ENCODE results near the gene GCGR. TPM values are rescaled to one million over a fixed set of nuclear protein-coding genes. Genes with fewer than 3 reads are reported as not detected.

Gene GCGR
- total RNA-seq, 1 donor from 2014 or later = not detected

DNA sequence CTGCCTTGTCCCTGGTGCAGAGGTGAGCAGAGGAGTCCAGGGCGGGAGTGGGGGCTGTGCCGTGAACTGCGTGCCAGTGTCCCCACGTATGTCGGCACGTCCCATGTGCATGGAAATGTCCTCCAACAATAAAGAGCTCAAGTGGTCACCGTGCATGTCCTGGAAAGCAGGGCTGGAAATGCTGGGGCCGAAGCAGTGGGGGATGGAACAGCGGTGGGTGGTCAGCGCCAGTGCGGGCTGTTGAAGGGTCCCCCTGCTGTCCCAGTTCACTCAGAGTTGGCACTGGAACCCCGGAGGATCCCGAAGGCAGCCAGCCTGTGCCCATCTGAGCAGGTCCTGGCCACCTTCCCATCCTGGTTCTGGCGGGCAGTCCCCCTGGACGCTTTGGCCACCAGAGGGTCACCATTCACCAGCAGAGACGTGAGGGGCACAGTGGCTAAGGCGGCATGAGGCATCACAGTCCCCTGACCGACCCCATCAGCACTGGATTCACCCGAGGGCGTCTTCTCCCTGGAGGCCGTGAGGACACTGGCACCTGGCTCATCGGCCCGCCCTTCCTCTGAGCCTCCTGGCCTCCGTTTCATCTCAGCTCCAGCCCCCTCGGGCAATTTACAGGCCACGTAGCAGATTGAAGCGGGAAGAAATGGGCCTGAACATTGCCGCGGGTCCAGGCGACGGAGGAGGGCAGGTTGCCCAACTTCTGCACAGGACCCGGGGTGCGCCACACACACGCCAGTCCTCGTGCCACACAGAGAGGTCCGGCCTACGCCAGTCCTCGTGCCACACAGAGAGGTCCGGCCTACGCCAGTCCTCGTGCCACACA is 10.1 kb downstream of the GCGR start:
- Histone ChIP-seq H3K36me3 (no peaks in the 10 kb centered on the region), H3K27ac (no peak overlapping the region), H3K4me1 (no peaks in the 10 kb centered on the region), H3K9me3 (no peaks in the 10 kb centered on the region), H3K27me3 (ENCODE audit: low read depth) (peaks cover 42% of the 10 kb centered on the region), H3K4me3 (no peak overlapping the region)
- intact Hi-C loops (cut with DNase I) = no loop called here
- ATAC-seq (no peak), DNase-seq (no peak)
- no peak for TF ChIP-seq CTCF (IDR thresholded peaks at IDR 0.05)

DNA sequence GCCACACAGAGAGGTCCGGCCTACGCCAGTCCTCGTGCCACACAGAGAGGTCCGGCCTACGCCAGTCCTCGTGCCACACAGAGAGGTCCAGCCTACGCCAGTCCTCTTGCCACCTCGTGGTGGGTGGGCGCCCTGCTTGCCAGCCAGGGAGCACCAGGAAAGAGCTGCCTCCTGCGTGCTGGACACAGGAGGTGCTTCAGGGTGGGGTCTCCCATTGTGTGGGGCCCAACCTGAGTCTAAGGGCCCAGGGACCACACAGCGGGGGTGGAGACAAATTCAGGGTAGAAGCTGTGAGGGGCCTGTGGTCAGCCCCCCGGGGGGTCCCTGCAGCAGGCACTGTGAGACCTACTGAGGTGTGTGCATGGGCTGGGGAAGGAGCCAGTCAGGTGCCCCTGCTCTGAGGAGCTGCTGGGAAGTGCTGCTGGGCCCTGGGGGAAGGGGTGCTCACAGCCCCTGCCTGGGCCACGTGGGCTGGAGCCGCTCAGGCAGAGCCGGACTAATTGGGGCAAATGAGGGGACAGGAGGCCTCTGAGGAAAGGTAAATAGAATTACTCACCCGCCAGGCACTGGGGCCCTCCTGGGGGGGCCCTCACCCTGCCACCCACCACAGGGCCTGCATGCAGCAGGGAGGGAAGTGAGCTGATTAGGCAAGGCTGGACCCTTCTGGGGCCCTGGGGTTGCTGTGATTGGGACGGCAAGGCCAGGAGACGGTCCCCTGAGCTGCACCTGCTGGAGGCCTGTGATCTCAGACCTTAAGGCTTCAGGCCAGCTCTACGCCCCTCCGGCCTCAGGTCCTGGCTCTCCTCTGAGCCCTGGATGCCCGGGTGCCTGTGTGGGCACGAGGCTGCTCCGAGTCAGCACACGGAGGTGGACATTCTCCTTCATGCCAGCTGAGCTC is 11.0 kb downstream of the GCGR start:
- Histone ChIP-seq H3K27ac (no peak overlapping the region), H3K36me3 (no peaks in the 10 kb centered on the region), H3K4me3 (no peak overlapping the region), H3K4me1 (no peaks in the 10 kb centered on the region), H3K27me3 (ENCODE audit: low read depth) (peaks cover 39% of the 10 kb centered on the region), H3K9me3 (no peaks in the 10 kb centered on the region)
- peak; percentile 15 to 64 for ATAC-seq
- DNase-seq = no peak
- TF ChIP-seq CTCF (IDR thresholded peaks at IDR 0.05) = no peak
- intact Hi-C loops (cut with DNase I) = no loop called here

DNA sequence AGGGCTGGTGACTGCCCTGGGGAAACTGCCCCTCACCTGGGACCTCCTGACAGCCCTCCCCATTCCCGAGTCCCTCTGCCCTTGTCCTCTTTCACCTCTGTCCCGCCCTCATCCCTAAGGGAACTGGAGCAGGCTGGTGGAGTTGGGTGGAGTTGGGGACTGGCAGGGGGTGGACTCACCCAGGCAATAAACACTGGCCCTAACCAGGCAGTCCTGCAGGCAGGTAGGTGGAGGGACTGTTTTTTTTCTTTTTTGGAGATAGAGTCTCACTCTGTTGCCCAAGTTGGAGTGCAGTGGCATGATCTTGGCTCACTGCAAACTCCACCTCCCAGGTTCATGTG is 11.7 kb downstream of the GCGR start:
- ATAC-seq (no peak), DNase-seq (no peak)
- Histone ChIP-seq H3K4me3 (no peak overlapping the region), H3K4me1 (no peaks in the 10 kb centered on the region), H3K27me3 (ENCODE audit: low read depth) (peaks cover 32% of the 10 kb centered on the region), H3K36me3 (no peaks in the 10 kb centered on the region), H3K27ac (no peak overlapping the region), H3K9me3 (no peaks in the 10 kb centered on the region)
- TF ChIP-seq CTCF (IDR thresholded peaks at IDR 0.05) = no peak
- intact Hi-C loops (cut with DNase I) = no loop called here

GRCh38 chr17:81817758-81818147 is 13.8 kb downstream of the GCGR start:
- peaks cover 17% of the 10 kb centered on the region for H3K4me1 ChIP-seq
- ATAC-seq (no peak), DNase-seq (no peak)
- H3K27me3 ChIP-seq (ENCODE audit: low read depth) = peaks cover 11% of the 10 kb centered on the region
- no peaks in the 10 kb centered on the region for H3K9me3 ChIP-seq
- H3K27ac ChIP-seq = no peak overlapping the region
- no peak for TF ChIP-seq CTCF (IDR thresholded peaks at IDR 0.05)
- intact Hi-C loops (cut with DNase I) = no loop called here
- peaks cover 4% of the 10 kb centered on the region for H3K36me3 ChIP-seq
- no peak overlapping the region for H3K4me3 ChIP-seq

- Histone ChIP-seq H3K4me1 (peaks cover 17% of the 10 kb centered on the region), H3K27me3 (ENCODE audit: low read depth) (peaks cover 5% of the 10 kb centered on the region), H3K27ac (no peak overlapping the region), H3K4me3 (no peak overlapping the region), H3K9me3 (no peaks in the 10 kb centered on the region), H3K36me3 (peaks cover 15% of the 10 kb centered on the region)
- no peak for DNase-seq
- intact Hi-C loops (cut with DNase I) = no loop called here
- no peak for TF ChIP-seq CTCF (IDR thresholded peaks at IDR 0.05)
- no peak for ATAC-seq
Observed at GRCh38 chr17:81819708-81820107, 15.8 kb downstream of the GCGR start.

All from lower lobe of right lung (tissue), 2 donors.